Renal cortex interstitium (tissue), 11 donors: Measurements from ENCODE around the gene FOXC2. TPM values are rescaled to one million over a fixed set of nuclear protein-coding genes. Genes with fewer than 3 reads are reported as not detected.
A peak's percentile ranks its signal among the peaks of the same experiment; 100 is the strongest.
"Not testable (repeated sequence)": the region's sequence is repeated elsewhere in the genome, so short reads cannot be mapped to it uniquely, and the experiment has no call there.

Experiments
- DNase-seq, 11 donors: peaks; one replicate each; pipeline ENCODE4 v3.0.0-alpha.2; 2013; ENCODE audit warnings: low read depth in 9 of 11, low spot score in 4 of 11; ENCODE audit errors: extremely low read depth in 1 of 11
- polyA plus RNA-seq, 3 donors: library from polyadenylated mRNA; unstranded; fragments of 120-200 nt; gene quantifications; one replicate each; pipeline ENCODE4 v1.2.1, GENCODE V29; 2013; ENCODE audit not compliant: insufficient read length in 3 of 3

FOXC2 gene
- polyA plus RNA-seq, 3 donors = 43.2 to 56.6 (median 46.3) TPM

DNA sequence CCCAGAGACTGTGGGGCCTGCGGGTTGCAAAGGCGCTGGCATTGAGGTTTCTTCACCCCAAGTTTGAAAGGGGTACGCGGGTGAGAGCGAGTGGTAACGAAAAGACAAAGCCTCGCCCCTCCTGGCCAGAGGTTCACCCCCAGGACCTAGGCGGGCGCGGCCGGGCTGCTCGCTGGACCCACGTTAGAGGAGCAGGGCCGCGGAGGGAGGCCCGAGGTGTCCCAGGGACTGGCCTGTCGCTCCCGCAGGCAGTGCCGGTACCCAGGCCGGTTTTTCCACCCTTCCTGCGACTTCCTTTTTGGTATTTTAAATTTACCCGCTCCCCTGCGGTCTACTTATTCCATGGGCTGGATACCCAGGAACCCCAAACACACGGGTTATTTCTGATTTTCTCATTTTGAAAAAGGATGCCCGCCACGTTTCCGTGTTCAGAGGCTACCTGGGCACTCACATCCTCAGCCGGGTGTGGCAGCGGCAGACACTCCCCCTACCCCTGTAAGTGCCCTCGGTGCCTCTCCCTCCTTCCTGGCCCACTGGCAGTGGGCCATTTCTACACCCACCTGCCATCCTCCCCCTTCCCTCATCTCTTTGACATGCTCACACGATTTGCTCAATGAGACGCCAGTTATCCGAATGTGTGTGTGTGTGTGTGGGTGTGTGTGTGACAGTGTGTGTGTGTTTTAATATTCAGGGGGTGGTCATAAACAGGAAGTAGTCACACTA, 10.1 kb downstream of the FOXC2 start:
- DNase-seq = no peak

DNA sequence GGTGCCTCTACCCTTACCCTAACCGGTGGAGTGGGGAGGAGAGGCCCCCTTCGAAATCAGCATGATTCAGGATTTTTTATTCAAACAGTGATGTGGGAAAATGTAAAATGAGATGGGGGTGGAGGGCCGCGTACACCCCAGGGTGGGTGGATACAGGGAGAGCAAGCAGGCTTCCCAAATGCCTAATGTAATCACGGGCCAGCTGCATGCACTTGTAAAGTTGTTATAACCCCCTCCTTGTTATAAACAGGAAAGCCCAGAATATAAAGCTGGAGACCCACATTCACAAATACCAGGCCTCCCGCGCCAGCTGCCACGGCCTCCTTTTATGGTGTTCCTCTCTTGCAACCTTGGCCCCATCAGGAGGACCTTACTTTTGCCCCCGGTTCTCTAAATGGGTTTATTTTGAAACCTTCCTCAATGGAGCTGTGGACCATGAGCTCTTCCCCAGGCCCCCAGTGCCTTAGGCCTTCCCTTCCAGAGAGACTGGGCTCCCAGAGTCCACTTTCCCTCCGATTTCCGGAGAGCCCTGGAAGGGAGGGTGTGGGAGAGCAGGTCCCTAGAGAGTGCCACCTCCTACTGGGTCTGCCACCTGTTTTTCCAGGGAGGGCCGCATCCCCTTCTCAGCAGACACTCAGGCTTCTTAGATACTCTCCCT, 10.8 kb downstream of the FOXC2 start:
- no peak for DNase-seq

DNA sequence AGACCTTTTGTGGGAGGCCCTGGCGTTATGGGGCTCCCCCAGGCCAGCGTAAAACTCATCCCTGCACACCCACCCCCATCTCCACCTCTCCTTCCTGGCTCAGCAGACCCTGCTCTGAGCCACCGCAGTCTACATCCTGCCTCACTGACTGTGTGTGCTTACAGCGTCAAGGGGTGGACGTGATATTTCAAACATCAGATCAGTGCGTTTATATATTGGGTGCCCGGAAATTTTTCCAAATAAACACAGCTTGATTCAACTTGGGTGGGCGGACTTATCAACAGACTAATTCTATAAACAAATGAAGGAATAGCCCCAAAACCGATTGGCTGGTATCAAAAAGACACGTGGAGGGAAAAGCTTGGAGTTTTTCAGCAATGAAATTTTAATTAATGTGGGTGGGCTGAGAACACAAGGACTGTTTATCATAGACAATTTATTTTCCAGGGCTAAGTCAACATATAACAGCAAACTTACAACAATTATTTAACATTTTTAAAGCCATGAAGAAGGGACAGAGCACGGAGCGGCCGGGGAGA, 11.5 kb downstream of the FOXC2 start, which contains the start of gene FOXL1:
FOXL1 (plus strand) TSS at position 489 of the 539 bp plus-strand sequence. CDS start 175 bp downstream, outside the sequence.
- peak in 4 of 11 donors; percentile 72 to 85 (median 80) for DNase-seq

- DNase-seq = no peak
These were observed 12.1 kb downstream of the FOXC2 start for GRCh38 chr16:86578611-86579267.

- DNase-seq = no peak
These were observed 12.8 kb downstream of the FOXC2 start for GRCh38 chr16:86579268-86580062.

GRCh38 chr16:86580063-86580790, 13.6 kb downstream of the FOXC2 start:
- no peak for DNase-seq

DNA sequence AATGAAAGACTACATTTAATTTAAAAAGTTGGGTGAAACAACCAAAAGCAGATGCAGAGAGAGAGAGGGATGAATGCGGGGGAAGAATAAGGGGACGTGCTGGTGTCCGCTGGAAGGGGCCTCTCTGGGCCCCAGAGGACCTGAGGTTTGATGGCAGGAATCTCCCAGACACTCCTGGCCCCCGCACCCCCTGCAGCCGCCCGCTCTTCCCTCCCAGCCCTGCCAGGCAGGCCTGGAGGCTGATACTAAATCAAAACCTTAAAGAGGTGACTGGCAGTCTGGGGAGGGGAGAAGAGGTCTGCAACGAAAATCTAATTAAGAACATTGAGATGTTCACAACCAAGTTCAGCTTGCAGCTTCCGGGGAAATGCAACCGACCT, 14.2 kb downstream of the FOXC2 start:
- DNase-seq = no peak

- no peak for DNase-seq
These were observed 14.8 kb downstream of the FOXC2 start for GRCh38 chr16:86581458-86581857.

GRCh38 chr16:86584071-86584685, 17.5 kb downstream of the FOXC2 start:
- no peak for DNase-seq

GRCh38 chr16:86584726-86585721, 18.4 kb downstream of the FOXC2 start:
- DNase-seq = no peak

- DNase-seq = no peak
These were observed 19.4 kb downstream of the FOXC2 start for GRCh38 chr16:86585821-86586611.

DNA sequence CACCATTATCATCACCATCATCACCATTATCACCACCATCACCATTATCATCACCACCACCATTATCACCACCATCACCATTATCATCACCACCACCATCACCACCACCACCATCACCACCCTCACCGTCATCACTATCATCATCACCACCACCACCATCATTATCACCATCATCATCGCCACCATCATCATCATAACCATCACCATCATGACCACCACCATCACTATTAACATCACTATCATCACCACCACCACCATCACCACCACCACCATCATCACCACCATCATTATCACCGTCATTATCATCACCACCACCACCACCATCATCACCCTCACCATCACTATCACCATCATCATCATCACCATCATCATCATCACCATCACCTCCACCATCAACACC, 20.9 kb downstream of the FOXC2 start:
- no peak for DNase-seq

DNA sequence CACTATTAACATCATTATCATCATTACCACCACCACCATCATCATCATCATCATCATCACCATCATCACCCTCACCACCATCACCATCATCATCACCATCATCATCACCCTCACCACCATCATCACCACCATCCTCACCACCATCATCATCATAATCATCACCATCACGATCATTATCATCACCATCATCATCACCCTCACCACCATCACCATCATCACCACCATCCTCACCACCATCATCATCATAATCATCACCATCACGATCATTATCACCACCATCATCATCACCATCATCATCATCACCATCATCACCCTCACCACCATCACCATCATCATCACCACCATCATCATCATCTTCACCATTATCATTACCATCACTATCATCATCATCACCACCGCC, 21.3 kb downstream of the FOXC2 start:
- not testable (repeated sequence) for DNase-seq

DNA sequence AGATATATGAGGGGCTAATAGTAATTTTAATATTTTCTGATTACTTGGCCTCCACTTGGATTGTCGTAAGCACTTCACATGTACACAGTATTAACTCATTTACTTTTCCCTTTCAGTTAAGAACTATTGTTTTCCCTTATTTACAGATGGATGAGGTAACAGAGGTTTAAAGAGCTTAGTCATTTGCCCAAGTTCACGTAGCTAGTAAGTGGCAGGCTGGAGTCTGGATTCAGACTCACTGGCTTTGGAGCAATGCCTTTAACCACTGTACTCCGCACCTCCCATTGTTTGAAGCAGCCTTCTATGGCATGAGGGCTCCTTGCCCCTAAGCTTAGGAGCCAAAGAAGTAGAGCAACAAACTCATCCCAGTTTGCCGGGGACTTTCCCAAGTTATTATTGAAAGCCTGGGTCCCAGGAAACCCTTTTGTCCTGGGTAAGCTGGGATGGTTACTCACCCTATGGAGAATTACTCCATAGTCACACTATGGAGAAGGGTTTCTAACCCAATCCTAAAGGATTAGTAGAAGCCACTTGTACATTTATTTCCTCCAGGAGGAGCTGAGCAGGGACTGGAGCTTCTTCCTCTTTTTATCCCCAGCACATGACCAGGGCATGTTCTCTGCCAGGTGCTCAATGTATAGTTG, 24.0 kb downstream of the FOXC2 start:
- no peak for DNase-seq

DNA sequence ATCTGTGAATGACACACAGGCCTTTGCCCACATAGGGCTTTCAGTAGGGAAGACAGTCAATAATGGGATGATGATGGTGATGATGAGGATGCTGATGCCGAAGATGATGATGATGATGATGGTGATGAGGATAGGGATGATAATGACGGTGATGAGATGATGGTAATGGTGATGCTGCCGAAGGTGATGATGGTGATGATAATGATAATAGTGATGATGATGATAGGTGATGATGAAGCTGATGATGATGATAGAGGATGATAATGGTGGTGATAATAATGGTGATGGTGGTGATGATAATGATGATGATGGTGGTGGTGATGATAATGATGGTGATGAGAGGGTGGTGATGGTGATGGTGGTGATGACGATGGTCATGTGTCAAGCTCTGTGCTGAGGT, 24.6 kb downstream of the FOXC2 start:
- no peak for DNase-seq
